GOT3 (cell line): ENCODE data around the gene QRICH2.
"Not testable (repeated sequence)": the region's sequence is repeated elsewhere in the genome, so short reads cannot be mapped to it uniquely, and the experiment has no call there.

Experiments used
- DNase-seq: peaks from one replicate; lab custom pipeline; 2025; ENCODE audit warnings: mixed read lengths; lab: John Stamatoyannopoulos, UW

QRICH2 gene

DNA sequence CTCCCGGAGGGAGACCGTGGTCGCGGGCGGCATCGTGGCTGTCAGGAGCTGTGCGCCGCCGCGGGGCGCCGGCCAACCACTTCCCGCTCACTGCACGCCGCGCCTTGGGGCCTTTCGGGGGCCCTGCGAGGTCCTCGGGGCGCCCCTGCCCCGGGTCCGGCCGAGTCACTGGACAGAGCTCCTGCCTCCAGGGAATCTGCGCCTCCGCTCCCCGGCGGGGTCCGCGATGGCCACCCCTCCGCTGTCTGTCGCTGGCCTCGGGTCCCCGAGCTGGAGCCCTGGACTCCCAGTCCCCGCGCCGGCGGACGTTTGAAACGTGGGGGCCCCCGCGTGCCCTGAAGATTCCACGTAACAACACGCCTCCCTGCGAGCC, at the start of gene QRICH2:
Gene QRICH2, minus strand, starts transcription at position 311 of the 373 bp plus-strand sequence. Its CDS starts 278 bp downstream, at position 33.
- no peak for DNase-seq

DNA sequence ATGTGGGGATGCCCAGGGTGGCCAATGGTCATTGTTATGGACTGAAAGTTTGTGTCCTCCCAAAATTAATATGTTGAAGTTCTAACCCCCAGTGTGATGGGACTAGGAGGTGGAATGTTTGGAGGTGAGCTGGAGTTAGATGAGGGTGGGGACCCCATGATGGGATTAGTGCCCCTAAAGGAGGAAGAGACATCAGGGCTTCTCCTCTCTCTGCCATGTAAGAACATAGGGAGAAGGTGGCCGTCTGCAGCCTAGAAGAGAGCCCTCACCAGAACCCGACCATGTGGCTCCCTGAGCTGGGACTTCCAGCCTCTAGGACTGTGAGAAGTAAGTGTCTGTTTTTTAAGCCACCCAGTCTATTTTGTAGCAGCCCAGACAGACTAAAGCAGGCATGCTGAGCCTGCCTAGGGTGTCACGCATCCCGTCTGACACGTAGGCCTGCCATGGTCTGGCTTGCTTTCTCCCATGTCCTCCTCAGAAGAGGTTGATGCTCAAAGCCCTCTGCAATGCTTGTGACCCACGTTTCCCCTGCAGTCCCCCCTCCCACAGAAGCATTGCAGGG, 49.6 kb upstream of the QRICH2 start:
- DNase-seq: no peak

GRCh38 chr17:76356803-76357456, 48.9 kb upstream of the QRICH2 start:
- DNase-seq: no peak

GRCh38 chr17:76354747-76355310, 46.8 kb upstream of the QRICH2 start:
- DNase-seq: no peak

DNA sequence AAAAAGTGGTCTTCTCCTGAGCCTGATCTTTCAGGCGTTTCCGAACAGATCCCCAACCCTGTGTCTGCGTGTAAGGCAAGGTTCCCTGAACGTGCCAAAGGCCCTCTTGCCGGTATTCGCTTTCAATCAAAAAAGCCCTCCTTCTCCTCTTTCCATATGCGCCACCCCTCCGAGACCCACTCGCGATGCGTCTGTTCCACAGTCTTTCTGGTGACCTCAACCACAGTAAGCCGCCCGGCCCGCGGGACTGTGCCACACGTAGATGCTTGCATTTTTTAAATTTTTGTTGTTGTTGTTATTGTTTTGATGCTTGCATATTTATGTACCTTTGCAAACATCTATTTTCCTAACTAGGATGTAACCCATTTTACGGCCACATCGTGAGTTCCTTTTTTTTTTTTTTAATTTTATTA, 46.2 kb upstream of the QRICH2 start:
- no peak for DNase-seq

GRCh38 chr17:76353599-76354316, 45.7 kb upstream of the QRICH2 start, which contains the start of gene PRPSAP1:
Gene PRPSAP1 (minus strand): TSS chr17:76353916. CDS start chr17:76353703, 213 bp downstream.
- peak; percentile 82 for DNase-seq

DNA sequence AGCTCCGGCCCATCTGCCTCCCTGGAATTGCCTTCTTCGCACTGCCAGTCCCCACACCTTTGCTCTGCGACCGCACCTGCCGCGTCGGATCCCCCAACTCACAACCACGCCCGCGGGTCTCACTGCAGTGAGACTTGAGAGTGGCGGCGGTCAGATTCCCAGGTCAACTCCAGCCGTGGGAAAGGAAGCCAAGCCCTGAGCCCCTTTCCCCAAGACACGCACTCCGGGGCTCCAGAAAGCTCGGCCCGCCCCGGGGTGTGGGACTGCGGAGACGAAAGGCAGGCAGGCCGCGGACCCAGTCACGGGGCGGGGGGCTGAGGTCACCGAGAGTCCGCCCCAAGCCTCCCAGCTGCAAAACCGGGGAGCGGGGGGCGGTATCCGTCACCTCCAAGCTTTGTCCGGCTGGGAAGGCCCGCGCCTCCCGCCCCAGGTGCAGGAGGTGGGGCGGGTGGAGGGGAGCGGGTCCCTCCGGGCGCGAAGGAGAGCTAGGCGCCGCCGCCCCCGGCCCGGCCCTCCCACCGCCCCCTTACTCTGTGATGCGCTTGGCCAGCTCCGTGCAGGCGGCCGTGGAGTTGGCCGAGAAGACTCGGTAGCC, 45.0 kb upstream of the QRICH2 start:
- DNase-seq: no peak

- DNase-seq: no peak
These were observed 43.5 kb upstream of the QRICH2 start for GRCh38 chr17:76351526-76352071.

DNA sequence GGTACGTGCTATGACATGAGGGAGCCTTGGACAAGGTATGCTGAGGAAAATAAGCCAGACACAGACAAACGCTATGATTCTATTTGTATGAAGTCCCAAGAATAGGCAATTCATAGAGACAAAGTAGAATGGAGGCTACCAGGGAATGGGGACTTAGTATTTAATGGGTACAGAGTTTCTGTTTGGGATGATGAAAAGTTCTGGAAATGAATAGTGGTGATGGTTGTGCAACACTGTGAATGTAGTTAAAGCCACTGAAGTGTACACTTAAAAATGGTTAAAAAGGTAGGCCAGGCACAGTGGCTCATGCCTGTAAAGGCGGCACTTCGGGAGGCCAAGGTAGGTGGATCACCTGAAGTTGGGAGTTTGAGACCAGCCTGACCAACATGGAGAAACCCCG, 42.4 kb upstream of the QRICH2 start:
- no peak for DNase-seq

DNA sequence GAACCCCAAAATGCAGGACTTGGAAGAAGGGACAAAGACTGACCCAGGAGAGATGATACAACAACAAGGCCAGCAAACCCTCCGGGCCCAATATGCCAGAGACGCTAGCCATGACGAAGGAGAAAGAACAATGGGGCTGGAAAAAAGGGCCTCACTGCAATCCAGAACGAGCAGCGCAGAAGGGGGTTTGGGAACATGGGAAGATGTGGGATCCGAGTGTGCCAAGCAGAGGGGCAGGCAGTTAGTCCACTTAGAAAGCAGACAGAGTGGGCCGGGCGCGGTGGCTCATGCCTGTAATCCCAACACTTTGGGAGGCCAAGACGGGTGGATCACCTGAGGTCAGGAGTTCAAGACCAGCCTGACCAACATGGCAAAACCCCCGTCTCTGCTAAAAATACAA, 38.9 kb upstream of the QRICH2 start:
- DNase-seq: not testable (repeated sequence)

DNA sequence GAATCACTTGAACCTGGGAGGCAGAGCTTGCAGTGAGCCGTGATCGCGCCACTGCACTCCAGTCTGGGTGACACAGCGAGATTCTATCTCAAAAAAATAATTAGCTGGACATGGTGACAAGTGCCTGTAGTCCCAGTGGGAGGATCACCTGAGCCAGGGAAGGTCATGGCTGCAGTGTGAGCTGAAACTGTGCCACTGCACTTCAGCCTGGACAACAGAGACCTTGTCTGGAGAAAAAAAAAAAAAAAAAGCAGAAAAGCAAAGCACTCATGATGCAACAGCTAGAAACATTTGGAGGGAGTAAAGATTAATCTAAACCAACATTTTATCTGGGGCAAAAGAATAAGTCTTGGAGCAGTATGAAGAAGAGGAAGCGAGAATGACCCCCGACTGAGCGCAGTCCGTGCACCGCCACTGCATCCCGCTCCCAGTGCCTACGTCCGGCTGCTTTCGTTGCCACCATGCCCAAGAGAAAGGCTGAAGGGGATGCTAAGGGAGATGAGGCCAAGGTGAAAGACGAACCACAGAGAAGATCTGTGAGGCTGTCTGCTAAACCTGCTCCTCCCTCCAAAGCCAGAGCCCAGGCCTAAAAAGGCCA, 37.4 kb upstream of the QRICH2 start:
- no peak for DNase-seq

- DNase-seq: no peak
These were observed 35.0 kb upstream of the QRICH2 start for GRCh38 chr17:76343106-76343505.

GRCh38 chr17:76341301-76341700, 33.2 kb upstream of the QRICH2 start:
- DNase-seq: no peak

DNA sequence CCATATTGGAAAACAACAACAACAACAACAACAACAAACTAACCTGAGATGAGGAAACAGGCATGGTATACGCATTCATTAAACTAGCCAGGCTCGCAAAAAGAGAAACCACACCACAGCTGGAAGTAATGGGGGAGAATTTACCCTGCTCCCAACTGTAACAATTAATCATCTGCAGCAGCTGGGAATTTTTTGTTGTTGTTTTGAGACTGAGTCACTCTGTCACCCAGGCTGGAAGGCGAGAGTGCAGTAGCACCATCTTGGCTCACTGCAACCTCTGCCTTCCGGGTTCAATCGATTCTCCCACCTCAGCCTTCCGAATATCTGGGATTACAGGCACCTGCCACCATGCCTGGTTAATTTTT, 29.3 kb upstream of the QRICH2 start:
- no peak for DNase-seq

DNA sequence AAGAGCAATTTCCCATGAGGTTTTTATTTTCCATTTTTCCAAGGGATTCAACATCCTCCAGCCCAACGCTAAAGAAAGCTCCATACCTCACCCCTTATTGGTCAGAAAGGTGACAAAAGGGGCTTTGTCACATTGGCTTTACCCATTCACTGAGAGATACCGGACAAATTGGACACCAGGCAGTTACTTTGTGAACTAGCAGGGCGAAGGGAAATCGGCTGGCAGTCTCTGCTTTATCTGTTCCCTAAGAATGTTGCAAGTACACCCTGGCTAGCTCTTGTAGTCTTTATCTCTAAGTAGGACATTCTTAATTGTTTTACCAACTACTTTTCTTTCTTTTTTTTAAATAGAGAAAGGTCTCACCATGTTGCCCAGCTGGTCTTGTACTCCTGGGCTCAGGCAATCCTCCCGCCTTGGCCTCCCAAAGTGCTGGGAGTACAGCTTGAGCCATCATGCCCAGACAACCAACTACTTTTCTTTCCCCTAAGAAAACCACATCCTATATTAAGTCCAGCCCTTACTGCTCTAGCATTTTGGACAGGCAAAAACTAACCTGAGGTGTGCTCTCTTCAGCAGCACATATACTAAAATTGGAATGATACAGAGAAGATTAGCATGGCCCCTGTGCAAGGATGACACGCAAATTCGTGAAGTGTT, 28.8 kb upstream of the QRICH2 start:
- DNase-seq: no peak

DNA sequence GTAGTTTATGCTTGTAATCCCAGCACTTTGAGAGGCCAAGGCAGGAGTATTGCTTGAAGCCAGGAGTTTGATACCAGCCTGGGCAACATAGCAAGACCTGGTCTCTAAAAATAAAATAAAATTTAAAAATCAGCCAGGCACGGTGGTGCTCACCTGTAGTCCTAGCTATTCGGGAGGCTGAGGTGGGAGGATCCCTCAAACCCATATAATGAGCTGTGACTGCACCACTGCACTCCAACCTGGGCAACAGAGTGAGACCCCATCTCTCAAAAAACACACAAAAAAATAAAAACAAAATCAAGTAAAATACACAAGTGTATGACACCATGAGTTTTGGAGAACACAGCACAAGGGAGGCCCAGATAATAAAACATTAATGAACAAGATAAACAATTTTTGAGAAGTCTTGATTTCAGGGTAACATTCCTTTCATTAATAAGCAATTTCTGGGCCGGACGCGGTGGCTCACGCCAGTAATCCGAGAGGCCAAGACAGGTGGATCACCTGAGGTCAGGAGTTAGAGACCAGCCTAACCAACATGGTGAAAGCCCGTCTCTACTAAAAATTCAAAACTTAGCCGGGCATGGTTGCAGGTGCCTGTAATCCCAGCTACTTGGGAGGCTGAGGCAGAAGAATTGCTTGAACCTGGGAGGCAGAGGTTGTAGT, 27.8 kb upstream of the QRICH2 start:
- no peak for DNase-seq

DNA sequence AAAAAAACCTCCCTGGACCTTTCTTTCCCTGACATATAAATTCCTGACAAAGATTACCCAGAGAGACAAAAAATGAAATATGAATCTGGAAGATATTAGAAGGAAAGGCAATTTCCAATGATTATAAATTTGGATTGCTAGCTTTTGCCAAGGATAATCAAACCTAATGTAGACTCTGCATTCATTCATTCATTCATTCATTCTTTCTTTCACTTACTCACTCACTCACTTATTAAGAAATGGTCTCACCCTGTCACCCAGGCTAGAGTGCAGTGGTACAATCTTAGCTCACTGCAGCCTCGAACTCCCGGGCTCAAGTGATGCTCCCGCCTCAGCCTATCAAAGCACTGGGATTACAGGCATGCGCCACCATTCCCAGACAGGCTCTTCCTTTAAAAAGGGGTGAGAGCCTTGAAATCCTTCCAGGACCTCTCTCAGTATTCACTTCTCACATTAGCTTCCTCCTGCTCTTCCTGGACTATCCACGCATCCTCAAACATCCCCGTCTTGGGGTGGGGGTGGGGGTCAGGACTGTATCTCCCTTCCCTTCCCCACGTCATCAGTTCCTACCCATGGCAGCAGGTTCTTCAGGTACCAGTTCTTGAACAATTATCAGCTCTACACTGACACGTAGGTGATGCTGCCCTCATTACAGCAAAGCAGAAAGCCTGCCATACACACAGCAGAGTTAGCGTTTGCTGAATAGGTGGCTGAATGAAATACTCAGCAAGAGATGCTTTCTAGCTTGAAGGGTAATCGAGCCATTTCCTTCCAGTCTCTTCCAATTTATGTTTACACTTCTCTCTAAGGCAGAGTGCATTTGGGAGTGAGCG, 25.8 kb upstream of the QRICH2 start:
- no peak for DNase-seq

- no peak for DNase-seq
These were observed 23.0 kb upstream of the QRICH2 start for GRCh38 chr17:76331083-76331482.

- DNase-seq: no peak
These were observed 21.6 kb upstream of the QRICH2 start for GRCh38 chr17:76329664-76330063.

GRCh38 chr17:76327696-76328095, 19.6 kb upstream of the QRICH2 start:
- no peak for DNase-seq
